H9 (cell line): ENCODE data around the gene INPP5F. TPM values are rescaled to one million over a fixed set of nuclear protein-coding genes. Genes with fewer than 3 reads are reported as not detected.

Experiments
- DNase-seq: peaks from one replicate; pipeline ENCODE4 v3.0.0-alpha.2; 2017
- H2AFZ ChIP-seq: one replicate; pipeline ENCODE4 v1.6.1; 2013; ENCODE audit warnings: mild to moderate bottlenecking, low read length, control low read depth, moderate library complexity
- H2AK5ac ChIP-seq: 2 replicates; pipeline ENCODE4 v1.6.1; 2013; ENCODE audit warnings: low read length, control low read depth, mixed read lengths; ENCODE audit not compliant: insufficient read length
- H2BK120ac ChIP-seq: one replicate; pipeline ENCODE4 v1.6.1; 2013; ENCODE audit warnings: low read depth, mild to moderate bottlenecking, low read length, control low read depth, inconsistent platforms; ENCODE audit not compliant: poor library complexity, severe bottlenecking
- H2BK12ac ChIP-seq: 2 replicates; pipeline ENCODE4 v1.6.1; 2013; ENCODE audit warnings: low read length, control low read depth, mixed read lengths, low read depth; ENCODE audit not compliant: insufficient read length
- H2BK15ac ChIP-seq: 2 replicates; pipeline ENCODE4 v1.6.1; 2013; ENCODE audit warnings: low read depth, low read length, control low read depth
- H2BK20ac ChIP-seq: one replicate; pipeline ENCODE4 v1.6.1; 2013; ENCODE audit warnings: low read depth, mild to moderate bottlenecking, low read length, control low read depth, inconsistent platforms; ENCODE audit not compliant: poor library complexity, severe bottlenecking
- H2BK5ac ChIP-seq: 2 replicates; pipeline ENCODE4 v1.6.1; 2013; ENCODE audit warnings: low read length, control low read depth, mixed read lengths; ENCODE audit not compliant: insufficient read length
- H3K14ac ChIP-seq: 2 replicates; pipeline ENCODE4 v1.6.1; 2013; ENCODE audit warnings: low read length, control low read depth; ENCODE audit not compliant: insufficient read depth
- H3K18ac ChIP-seq: 2 replicates; pipeline ENCODE4 v1.6.1; 2013; ENCODE audit warnings: low read depth, mild to moderate bottlenecking, mixed read lengths, low read length, control low read depth; ENCODE audit not compliant: insufficient read length
- H3K23ac ChIP-seq: 2 replicates; pipeline ENCODE4 v1.6.1; 2013; ENCODE audit warnings: low read length, control low read depth, mixed read lengths, low read depth; ENCODE audit not compliant: insufficient read length
- H3K23me2 ChIP-seq: 2 replicates; pipeline ENCODE4 v1.6.1; 2013; ENCODE audit warnings: low read depth, mild to moderate bottlenecking, mixed read lengths, low read length, control low read depth; ENCODE audit not compliant: insufficient read length, poor library complexity, severe bottlenecking
- H3K27ac ChIP-seq: 2 replicates; pipeline ENCODE4 v1.5.1; 2013; ENCODE audit warnings: low read length, control low read depth, mixed read lengths, low read depth; ENCODE audit not compliant: insufficient read length
- H3K27me3 ChIP-seq: 2 replicates; pipeline ENCODE4 v1.6.1; 2013; ENCODE audit warnings: low read length, control low read depth, inconsistent platforms; ENCODE audit not compliant: insufficient read depth
- H3K4ac ChIP-seq: 2 replicates; pipeline ENCODE4 v1.6.1; 2013; ENCODE audit warnings: low read depth, mild to moderate bottlenecking, control low read depth, inconsistent platforms, low read length, moderate library complexity
- H3K4me1 ChIP-seq: 2 replicates; pipeline ENCODE4 v1.6.1; 2013; ENCODE audit warnings: low read length, control low read depth, inconsistent platforms; ENCODE audit not compliant: insufficient read depth
- H3K4me2 ChIP-seq: 2 replicates; pipeline ENCODE4 v1.6.1; 2013; ENCODE audit warnings: low read length, control low read depth, mixed read lengths; ENCODE audit not compliant: insufficient read length, insufficient read depth
- H3K56ac ChIP-seq: 2 replicates; pipeline ENCODE4 v1.6.1; 2013; ENCODE audit warnings: low read depth, mild to moderate bottlenecking, mixed read lengths, low read length, control low read depth; ENCODE audit not compliant: insufficient read length
- H3K79me1 ChIP-seq: 2 replicates; pipeline ENCODE4 v1.6.1; 2013; ENCODE audit warnings: low read depth, mild to moderate bottlenecking, moderate library complexity, low read length, control low read depth, inconsistent platforms; ENCODE audit not compliant: insufficient read depth, poor library complexity, severe bottlenecking
- H3K79me2 ChIP-seq: 2 replicates; pipeline ENCODE4 v1.6.1; 2013; ENCODE audit warnings: low read length, control low read depth, inconsistent platforms; ENCODE audit not compliant: insufficient read depth
- H3K9ac ChIP-seq: 2 replicates; pipeline ENCODE4 v1.6.1; 2013; ENCODE audit warnings: low read length, control low read depth, mixed read lengths; ENCODE audit not compliant: insufficient read length; ENCODE audit errors: extremely low read depth
- H3K9me3 ChIP-seq: one replicate; pipeline ENCODE4 v1.6.1; 2013; ENCODE audit warnings: low read depth, low read length, inconsistent platforms; ENCODE audit not compliant: control insufficient read depth
- H3T11ph ChIP-seq: one replicate; pipeline ENCODE4 v1.6.1; 2013; ENCODE audit warnings: mild to moderate bottlenecking, low read length, control low read depth, inconsistent platforms
- H4K20me1 ChIP-seq: one replicate; pipeline ENCODE4 v1.6.1; 2013; ENCODE audit not compliant: control insufficient read depth, insufficient read length, insufficient read depth
- H4K5ac ChIP-seq: 2 replicates; pipeline ENCODE4 v1.6.1; 2013; ENCODE audit warnings: low read depth, mild to moderate bottlenecking, mixed read lengths, low read length, control low read depth; ENCODE audit not compliant: insufficient read length
- H4K8ac ChIP-seq: replicated peaks from 2 replicates; pipeline ENCODE4 v1.6.1; 2013; ENCODE audit warnings: low read length, control low read depth, mixed read lengths, low read depth; ENCODE audit not compliant: insufficient read length
- H4K91ac ChIP-seq: 2 replicates; pipeline ENCODE4 v1.6.1; 2013; ENCODE audit warnings: low read depth, mild to moderate bottlenecking, moderate library complexity, mixed read lengths, low read length, control low read depth; ENCODE audit not compliant: insufficient read length
- H3K27ac Mint-ChIP-seq, 3 experiments: 2 replicates in 2 of 3; 3 replicates in 1 of 3; pipeline ENCODE4 v1.8.0; 2020 to 2021; ENCODE audit warnings: mixed read lengths in 3 of 3, mild to moderate bottlenecking in 1 of 3, moderate library complexity in 1 of 3
- H3K27me3 Mint-ChIP-seq: 2 replicates; pipeline ENCODE4 v1.8.0; 2021; ENCODE audit warnings: low read depth, mild to moderate bottlenecking, moderate library complexity, mixed read lengths
- H3K36me3 Mint-ChIP-seq, 3 experiments: 2 replicates in 2 of 3; 3 replicates in 1 of 3; pipeline ENCODE4 v1.8.0; 2020 to 2021; ENCODE audit warnings: low read depth in 3 of 3, mixed read lengths in 3 of 3; ENCODE audit not compliant: insufficient read depth in 1 of 3
- H3K4me1 Mint-ChIP-seq, 2 experiments: 2 replicates each; pipeline ENCODE4 v1.8.0; 2020; ENCODE audit warnings: mixed read lengths in 2 of 2
- H3K4me3 Mint-ChIP-seq, 2 experiments: 2 replicates in 1 of 2; 3 replicates in 1 of 2; pipeline ENCODE4 v1.8.0; 2020 to 2021; ENCODE audit warnings: mild to moderate bottlenecking in 2 of 2, mixed read lengths in 2 of 2, moderate library complexity in 1 of 2
- H3K9me3 Mint-ChIP-seq, 2 experiments: 2 replicates in 1 of 2; 3 replicates in 1 of 2; pipeline ENCODE4 v1.8.0; 2020; ENCODE audit warnings: mild to moderate bottlenecking in 2 of 2, mixed read lengths in 2 of 2, moderate library complexity in 1 of 2
- CTCF ChIP-seq: fragments of 200-600 bp; sonication (generic); conservative IDR thresholded peaks from 3 replicates; pipeline ENCODE4 v1.8.0; 2021; ENCODE audit warnings: antibody characterized with exemption, mild to moderate bottlenecking
- WGBS: extraction: QIAGEN DNeasy Blood & Tissue Kit; methylation state at CpG from one replicate; pipeline ENCODE4 v1.1.7; 2013; ENCODE audit warnings: missing lambda C conversion rate, low lambda C conversion rate, mixed read lengths; ENCODE audit not compliant: insufficient read length; ENCODE audit errors: extremely low coverage; 5-methylcytosine and 5-hydroxymethylcytosine counted together
- total RNA-seq: library from RNA; stranded (reverse); gene quantifications from 2 replicates; pipeline ENCODE4 v1.2.1, GENCODE V29; 2021

The INPP5F gene
- total RNA-seq, 1 experiment from 2014 or later = 108 TPM

DNA sequence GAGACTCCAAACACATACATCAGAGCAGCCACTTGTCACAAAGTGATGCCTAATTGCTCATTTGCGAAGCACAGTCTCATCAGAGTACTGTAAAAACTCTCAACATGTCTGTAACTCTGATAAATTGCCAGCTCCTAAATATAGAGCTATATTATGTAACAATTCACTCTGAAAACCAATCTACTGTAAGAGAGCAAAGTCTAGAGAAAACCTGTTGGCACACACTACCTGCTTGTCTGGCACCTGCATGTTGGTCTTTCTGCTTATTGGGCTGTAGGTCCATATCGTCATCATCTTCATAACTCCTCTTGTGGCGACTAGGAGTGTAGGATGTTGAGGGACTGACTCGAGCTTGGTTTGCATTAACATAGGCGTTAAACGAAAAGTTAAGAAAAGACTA lies 127.0 kb downstream of the INPP5F start:
- Mint-ChIP-seq H3K9me3 (no peaks in the 10 kb centered on the region), H3K36me3 (peaks cover 27 to 74% (median 60%) of the 10 kb centered on the region in 3 experiments; a peak in 6 of 7 replicates), H3K27ac (no peak overlapping the region; a peak in 1 of 7 replicates), H3K4me1 (peaks cover 0 to 4% of the 10 kb centered on the region in 2 experiments; a peak in 2 of 4 replicates), H3K4me3 (no peak overlapping the region), H3K27me3 (no peaks in the 10 kb centered on the region)
- H4K5ac ChIP-seq = no peak overlapping the region
- no peaks in the 10 kb centered on the region for H3K23me2 ChIP-seq
- H2BK12ac ChIP-seq = no peak overlapping the region
- no CpG with 5 or more reads among the region's 6 CpGs for WGBS
- H3K27me3 ChIP-seq = no peaks in the 10 kb centered on the region
- H4K20me1 ChIP-seq = no peaks in the 10 kb centered on the region
- no peaks in the 10 kb centered on the region for H3K79me1 ChIP-seq
- no peak overlapping the region for H3K27ac ChIP-seq
- H3K4ac ChIP-seq = no peak overlapping the region
- H3K9me3 ChIP-seq = no peaks in the 10 kb centered on the region
- DNase-seq = no peak
- no peak overlapping the region for H2AK5ac ChIP-seq
- no peak overlapping the region for H3K4me2 ChIP-seq
- no peaks in the 10 kb centered on the region; the same call in 1 of the 2 replicates for H3K4me1 ChIP-seq
- no peak overlapping the region for H3K23ac ChIP-seq
- H3T11ph ChIP-seq = no peak overlapping the region
- no peak overlapping the region for H2BK15ac ChIP-seq
- no peak for TF ChIP-seq CTCF
- H3K79me2 ChIP-seq = no peaks in the 10 kb centered on the region
- H2BK20ac ChIP-seq = no peak overlapping the region
- H2BK120ac ChIP-seq = no peak overlapping the region
- no peak overlapping the region for H3K9ac ChIP-seq
- no peak overlapping the region for H2BK5ac ChIP-seq
- no peak overlapping the region for H2AFZ ChIP-seq
- no peak overlapping the region for H3K14ac ChIP-seq
- H4K91ac ChIP-seq = no peak overlapping the region
- H3K18ac ChIP-seq = no peak overlapping the region
- no peak overlapping the region for H3K56ac ChIP-seq
- no peak overlapping the region for H4K8ac ChIP-seq
